GM18499 (cell line): ENCODE measurements around the gene CRYAA.

Experiments used
- ATAC-seq: cut with Tn5 transposase; IDR thresholded peaks from one replicate; pipeline ENCODE4 v1.9.1; 2021; ENCODE audit warnings: moderate number of reproducible peaks; ENCODE audit not compliant: insufficient read depth, unreplicated experiment

The CRYAA gene

DNA sequence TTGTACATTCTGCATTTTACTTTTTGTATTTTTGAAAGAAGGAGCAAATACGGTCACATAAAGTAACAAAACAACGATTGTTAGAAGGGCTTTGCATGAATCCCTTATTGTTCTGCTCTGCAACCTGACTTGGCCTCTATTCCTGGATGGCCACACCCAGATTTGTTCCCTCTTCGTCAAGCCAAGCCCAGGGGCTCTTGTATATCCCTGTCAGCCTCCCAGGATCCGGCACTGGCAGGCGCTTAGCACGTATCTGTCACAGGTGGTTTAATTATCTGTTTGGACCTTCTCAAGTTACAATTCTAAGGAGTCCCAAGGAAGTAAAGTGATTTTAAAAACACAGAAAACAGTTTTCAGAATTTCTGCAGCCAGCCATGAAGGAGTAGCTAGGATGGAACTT, 28.0 kb downstream of the CRYAA start:
- no peak for ATAC-seq

DNA sequence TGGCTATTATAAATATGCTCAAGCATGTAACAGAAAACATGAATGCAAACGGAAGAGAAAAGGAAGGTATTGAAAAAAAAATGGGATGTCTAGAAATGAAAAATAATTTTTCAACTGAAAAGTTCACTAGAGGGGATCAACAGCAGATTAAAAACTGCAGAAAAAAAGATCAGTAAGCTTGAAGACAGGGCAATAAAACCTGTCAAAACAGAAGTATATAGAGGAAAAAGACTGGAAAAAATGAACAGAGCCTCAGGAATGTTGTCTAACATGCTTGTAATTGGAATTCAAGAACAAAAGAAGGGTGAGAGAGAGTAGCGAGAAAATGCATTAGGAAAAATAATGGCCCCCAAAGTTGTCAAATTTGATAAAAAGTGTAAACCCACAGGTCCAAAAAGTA, 29.6 kb downstream of the CRYAA start:
- no peak for ATAC-seq

DNA sequence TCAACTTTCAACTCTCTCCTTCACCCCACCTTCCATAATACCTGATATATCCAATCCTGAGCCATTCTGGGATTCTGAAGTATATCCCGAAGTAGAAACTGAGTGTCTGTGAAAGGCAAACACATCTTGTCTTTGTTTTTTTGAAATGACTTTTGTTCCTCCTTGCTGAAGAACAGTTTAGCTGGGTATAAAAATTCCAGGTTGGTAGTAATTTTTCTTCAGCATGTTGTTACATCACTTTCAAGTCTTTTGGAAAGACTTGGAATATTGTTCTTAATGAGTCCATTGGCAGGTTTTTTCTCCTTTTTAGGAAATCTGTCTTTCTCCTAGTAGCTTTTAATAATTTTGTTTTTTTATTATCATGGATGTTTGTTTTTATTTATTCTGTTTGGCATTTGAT, 32.7 kb downstream of the CRYAA start:
- ATAC-seq, result no peak

DNA sequence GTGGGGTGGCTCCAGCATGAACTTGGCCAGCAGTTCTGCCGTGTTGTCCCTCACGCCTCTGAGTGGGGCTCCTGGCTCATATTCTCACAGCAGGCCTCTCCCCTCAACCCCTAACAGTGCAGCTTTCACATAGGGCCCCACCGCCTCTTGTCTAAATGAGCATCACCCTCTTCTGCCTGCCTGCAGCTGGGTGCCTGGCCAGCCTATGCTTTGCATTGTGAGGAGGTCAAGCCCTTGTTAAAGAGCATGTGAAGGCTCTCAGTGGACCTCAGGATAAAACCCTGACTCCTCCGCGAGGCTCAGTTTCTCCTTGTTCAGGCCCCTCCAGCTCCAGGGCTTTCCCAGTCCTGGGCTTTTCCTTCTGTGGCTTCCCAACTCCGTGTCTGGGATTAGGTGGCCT, 34.8 kb downstream of the CRYAA start:
- no peak for ATAC-seq

DNA sequence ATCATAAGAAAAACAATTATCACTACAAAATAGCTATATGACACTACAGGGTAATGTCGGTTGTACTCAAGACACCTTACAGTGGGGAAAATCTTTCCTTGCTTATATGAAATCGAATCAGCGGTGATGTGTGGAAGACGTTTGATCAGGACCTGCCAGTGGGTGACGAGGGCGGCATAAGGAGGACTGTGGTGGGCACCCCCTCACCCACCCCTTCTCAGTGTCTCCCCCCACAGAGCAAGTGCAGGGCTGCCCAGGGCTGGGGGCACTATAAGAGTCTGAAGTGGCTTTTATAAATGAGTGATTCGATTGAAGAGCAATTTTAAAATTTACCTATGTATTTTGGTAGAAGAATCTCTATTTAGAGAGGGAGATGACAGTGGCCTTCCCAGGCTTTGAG, 35.8 kb downstream of the CRYAA start:
- no peak for ATAC-seq

DNA sequence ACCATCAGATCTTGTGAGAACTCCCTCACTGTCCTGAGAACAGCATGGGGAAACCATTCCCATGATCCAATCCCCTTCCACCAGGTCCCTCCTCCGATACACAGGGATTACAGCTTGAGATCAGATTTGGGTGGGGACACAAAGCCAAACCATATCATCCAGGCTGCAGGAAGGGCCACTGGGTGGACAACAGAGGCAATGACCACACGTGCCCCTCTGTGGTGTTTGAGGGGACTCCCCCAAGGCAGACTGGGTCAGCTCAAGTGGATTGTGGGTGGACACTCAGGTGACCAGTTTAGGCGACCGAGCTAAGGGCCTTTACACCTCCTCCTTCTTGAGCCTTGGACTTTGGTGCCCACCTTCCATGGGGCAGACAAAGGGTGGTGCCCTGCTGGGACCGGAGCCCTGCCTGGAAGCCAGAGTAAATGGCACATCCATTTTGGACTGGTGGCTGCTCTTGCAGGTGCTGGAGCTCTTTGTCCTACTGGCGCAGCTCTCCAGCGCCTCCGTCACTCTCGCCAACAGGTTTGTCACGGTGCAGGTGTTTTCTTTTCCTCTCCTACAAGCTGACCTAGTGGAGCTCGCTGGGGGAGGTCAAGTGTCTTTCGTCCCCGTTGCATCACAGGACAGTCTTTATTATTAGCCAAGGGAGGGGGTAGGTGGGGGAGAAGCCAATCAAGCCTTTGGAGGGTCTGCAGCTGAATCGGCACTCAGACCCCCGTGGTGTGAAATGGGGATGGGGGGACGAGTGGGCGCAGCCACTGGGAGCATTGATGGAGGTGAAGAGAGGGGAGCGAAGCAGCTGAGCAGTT, 37.6 kb downstream of the CRYAA start:
- no peak for ATAC-seq

DNA sequence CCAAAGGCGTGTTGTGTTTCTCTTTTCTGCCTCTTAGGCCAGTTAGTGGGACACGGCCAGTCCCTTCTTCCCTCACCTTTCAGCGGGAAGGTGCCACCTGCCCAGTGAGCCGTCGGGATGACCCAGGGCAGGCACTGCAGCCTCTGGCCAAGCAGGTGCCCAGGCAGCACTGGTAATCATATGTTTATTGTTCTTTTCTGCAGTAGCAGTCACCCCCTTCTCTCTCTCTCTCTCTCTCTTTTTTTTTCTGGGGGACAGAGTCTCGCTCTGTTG, 38.2 kb downstream of the CRYAA start:
- ATAC-seq, result no peak

DNA sequence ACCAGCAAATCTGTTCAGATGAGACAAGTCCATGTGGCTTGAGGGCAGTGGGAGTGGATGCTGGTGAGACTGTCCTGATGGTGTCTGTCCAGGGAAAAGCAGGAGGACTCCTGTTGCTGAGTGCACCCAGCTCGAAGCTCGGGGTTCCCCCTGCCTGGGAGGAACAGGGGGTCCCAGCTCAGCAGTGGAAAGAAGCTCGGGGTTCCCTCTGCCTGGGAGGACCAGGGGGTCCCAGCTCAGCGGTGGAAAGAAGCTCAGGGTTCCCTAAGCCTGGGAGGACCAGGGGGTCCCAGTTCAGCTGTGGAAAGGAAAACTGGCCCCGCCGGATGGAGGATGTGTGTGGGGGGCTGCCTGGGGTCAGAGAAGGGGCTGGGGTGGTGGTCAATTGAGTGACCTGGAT, 39.1 kb downstream of the CRYAA start:
- no peak for ATAC-seq

DNA sequence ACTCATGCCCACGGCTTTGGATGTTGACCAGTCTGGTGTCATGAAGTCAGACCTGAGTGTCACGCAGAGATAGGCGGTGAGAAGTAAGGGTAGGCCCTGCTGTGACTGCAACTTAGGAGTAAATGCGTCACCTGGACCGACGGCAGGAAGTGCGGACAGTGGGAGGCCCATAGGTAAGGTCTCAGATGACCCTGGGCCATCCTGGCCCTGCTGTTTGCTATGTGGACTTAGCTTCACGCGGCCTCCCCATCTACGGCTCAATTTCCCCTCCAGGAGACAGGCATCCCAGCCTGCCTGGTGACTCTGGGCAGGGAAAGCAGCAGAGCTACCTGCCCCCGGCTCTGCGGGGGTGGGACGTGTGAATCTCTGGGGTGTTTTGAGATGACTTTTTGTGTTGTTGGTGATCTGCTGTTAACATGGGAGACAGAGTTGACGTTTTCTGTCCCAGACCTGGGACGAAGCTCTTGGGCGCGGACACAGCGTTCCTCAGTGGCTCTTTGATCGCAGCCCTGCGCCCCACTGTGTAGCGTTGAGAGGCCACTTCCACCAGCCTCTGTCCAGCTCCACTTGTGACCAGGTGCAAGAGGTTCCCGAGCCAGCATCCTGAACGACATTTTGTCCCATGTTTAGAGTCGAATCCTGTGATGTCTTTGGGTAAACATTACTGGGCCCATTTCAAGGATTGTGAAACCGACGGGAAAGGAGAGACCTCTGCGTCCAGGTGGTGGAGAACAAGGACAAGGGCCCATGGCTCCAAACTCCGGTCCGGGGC, 39.9 kb downstream of the CRYAA start:
- ATAC-seq, result no peak

DNA sequence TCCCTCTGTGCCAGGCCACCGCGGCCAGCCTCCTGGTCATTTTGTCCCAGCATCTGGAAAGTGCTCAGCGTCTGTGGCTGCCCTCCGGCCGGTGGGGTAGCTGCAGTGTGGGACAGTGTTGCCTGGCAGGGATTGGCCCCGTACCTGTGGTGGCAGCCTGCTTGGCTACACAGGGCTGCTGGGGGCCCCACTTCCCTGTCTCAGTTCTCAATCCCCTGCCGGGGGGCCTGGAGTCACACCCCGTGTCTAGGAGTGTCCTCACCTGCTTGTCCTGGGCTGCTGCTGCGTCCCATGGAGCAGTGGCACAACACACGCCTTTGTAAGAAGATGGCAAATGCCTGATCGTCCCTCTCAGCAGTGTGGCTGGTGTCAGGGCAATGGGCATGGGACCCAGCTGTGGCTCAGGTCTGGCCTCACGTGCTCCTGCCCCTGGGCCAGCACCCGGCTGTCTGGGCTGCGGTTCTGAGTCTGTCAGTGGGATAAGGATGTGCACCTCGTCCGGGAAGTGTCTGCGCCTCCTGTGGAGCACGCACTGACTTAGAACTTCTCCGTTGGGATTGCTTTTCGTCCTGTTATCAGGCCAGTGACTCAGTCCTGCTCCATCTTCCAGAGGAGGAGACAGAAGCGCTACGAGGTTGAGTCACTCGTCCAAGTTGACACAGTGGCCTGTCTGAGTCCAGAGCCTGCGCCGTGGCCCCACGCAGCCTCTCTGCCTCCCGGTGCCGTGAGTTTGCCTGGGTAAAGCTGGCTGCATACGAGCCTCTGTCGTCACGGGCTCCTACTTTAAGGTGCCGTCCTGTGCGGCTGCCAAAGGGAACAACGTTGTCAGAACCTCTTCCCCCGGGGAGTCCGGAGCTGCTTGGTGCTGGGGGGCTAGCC, 41.0 kb downstream of the CRYAA start:
- ATAC-seq, result no peak

DNA sequence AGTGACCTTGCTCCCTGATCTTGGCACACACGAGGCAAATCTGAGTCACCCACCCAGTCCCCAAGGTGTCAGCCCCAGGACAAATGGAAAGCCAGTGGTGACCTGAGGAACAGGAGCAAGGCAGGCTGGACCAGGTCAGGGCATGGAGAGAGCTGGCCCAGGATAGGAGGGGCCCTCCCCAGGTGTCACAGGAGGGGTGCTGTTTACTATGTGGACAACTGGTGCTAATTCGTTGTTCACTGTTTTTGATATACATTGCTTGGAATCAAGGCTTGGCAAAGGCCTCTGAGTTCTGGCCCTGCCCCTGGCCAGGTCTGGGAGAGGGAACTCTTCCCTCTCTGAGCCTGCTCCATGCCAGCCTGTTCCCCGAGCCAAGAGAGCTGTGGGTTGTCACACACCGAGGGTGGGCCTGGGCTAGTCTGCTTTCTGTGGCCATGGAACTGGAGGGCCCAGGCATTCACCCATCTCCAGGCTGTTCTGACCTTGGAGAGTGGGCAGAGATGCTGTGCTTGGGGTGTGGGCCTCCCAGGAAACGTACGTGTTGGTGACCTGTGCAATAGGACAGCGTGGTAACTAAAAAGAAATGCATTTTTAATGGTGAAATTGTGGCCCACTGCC, 41.8 kb downstream of the CRYAA start:
- ATAC-seq, result no peak

DNA sequence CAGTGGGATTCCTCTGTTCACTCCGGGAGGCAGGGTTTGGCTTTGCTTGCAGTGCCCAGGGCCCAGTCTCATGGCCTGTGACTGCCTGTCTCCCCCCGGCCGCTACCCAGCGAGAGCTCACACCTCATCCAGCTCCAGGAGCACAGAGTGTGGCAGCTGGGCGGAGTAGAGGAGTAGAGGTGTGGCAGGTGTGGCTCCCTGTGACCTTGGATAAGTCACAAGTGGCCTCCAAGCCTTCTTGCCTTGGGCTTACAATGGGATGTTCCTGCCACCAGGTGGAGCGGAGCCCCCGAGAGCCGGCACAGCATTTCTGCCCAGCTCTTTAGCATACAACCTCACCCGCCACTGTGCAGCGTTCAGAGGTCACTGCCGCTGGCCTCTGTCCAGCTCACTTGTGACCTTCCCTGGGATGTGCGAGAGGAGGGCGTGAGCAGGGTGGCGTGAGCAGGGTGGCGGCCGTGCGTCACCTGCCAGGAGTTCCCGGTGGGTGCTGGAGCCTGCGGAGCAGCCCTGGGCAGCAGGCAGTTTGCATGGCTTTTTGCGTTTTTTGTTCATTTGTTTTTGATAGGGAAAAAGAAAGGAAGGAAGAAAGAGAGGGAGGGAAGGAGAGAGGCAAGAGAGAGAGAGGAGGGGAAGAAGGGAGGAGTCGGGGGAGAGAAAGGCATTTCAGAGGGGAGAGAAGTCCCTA, 42.4 kb downstream of the CRYAA start:
- no peak for ATAC-seq

DNA sequence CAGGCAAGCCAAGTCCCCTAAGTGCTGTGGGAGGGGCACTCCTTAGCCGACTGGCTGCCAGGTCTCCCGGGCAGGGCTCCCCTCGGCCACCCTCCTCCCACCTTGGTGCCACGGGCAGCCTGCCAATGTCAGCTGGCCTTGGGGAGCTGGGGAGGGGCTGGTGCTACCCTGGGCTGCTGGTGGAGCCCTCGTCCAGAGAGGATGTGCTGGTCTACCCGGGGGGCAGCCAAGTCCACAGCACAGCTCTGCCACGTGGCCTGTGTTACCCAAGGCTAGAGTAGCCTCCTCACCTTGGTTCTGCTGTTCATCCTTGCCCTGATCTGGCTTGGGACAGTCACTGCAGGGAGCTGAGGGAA, 42.9 kb downstream of the CRYAA start:
- no peak for ATAC-seq
